HL-60 (cell line): ENCODE results near the gene PLCL2.

Source experiments
- GABPA ChIP-seq: IDR thresholded peaks from 2 replicates; pipeline ENCODE4 v1.6.1; 2012; ENCODE audit warnings: low read depth
- TF ChIP-seq, protein P1 (sequence below): IDR thresholded peaks from one replicate; pipeline ENCODE4 v1.5.1; 2011; ENCODE audit warnings: low read length, control low read depth, inconsistent platforms; ENCODE audit not compliant: insufficient read depth

DNA sequence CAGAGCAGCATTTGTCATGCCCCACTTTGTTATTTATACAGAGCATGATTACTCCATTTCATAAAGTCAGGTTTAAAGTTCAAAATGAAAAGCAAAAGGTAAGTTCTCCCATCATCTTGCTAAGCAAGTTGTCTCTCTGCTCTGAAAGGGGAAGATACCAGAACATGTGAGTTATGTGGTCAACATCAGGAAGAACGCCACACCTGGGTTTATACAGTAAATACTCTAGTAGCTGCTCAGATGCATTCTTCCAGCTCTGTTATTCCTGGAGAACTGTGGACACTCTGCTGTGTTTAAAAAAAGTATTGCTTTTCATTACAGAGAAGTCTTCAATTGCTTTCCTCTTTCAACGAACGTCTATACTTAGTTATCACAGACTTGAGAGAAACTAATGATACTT is 145.7 kb downstream of the PLCL2 start:
- TF ChIP-seq GABPA, result no peak
- TF ChIP-seq, protein P1, sequence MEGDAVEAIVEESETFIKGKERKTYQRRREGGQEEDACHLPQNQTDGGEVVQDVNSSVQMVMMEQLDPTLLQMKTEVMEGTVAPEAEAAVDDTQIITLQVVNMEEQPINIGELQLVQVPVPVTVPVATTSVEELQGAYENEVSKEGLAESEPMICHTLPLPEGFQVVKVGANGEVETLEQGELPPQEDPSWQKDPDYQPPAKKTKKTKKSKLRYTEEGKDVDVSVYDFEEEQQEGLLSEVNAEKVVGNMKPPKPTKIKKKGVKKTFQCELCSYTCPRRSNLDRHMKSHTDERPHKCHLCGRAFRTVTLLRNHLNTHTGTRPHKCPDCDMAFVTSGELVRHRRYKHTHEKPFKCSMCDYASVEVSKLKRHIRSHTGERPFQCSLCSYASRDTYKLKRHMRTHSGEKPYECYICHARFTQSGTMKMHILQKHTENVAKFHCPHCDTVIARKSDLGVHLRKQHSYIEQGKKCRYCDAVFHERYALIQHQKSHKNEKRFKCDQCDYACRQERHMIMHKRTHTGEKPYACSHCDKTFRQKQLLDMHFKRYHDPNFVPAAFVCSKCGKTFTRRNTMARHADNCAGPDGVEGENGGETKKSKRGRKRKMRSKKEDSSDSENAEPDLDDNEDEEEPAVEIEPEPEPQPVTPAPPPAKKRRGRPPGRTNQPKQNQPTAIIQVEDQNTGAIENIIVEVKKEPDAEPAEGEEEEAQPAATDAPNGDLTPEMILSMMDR, result no peak
